HepG2 (cell line): ENCODE data around the gene MCRS1. TPM values are rescaled to one million over a fixed set of nuclear protein-coding genes. Genes with fewer than 3 reads are reported as not detected.

Experiments used
- ATAC-seq: fragments of 200-7000 bp; cut with Tn5 transposase; 3 replicates; pipeline ENCODE4 v1.9.1; 2020; ENCODE audit warnings: mild to moderate bottlenecking, moderate library complexity
- Bru-seq: library from RNA; stranded (reverse); fragments of 400-500 nt; gene quantifications from one replicate; lab custom pipeline; 2021; lab: Mats Ljungman, UMichigan
- BruChase-seq, 2 experiments: library from RNA; stranded (reverse); fragments of 400-500 nt; gene quantifications; one replicate each; lab custom pipeline; 2021; lab: Mats Ljungman, UMichigan
- BruUV-seq: library from RNA; stranded (reverse); fragments of 400-500 nt; replicated peaks from 2 replicates; lab custom pipeline; 2021; lab: Mats Ljungman, UMichigan
- CTCF ChIA-PET: fragments of 300-600 bp; formaldehyde crosslinking; extraction: SDS; loops from one replicate; lab custom pipeline; 2021; ENCODE audit warnings: low total read pairs, inconsistent platforms, low intra/inter-chr PET ratio; lab: Yijun Ruan, JAX
- POLR2A ChIA-PET: fragments of 350-600 bp; sonication (Branson Sonifier 250); formaldehyde crosslinking; loops from one replicate; lab custom pipeline; 2020; ENCODE audit warnings: antibody characterized with exemption, inconsistent platforms; lab: Yijun Ruan, JAX
- DNase-seq: peaks from one replicate; pipeline ENCODE4 v3.0.0-alpha.2; 2015; ENCODE audit warnings: low spot score
- FAIRE-seq: peaks from 3 replicates; lab custom pipeline; 2011; peaks lifted over from hg19 to GRCh38; lab: Jason Lieb, UNC
- H2AFZ ChIP-seq: one replicate; pipeline ENCODE4 v1.6.1; 2011; ENCODE audit warnings: low read length, inconsistent platforms
- H3K27ac ChIP-seq: fragments of 300-600 bp; 3 replicates; pipeline ENCODE4 v1.8.0; 2011; ENCODE audit warnings: mixed run types, mild to moderate bottlenecking, mixed read lengths, low read length, inconsistent platforms; ENCODE audit not compliant: insufficient read depth; ENCODE audit errors: extremely low read length
- H3K27me3 ChIP-seq, 2 experiments: fragments of 200-600 bp in 1 of 2; 2 replicates in 1 of 2; 3 replicates in 1 of 2; pipeline versions ENCODE4 v1.6.0 to v1.8.0; 2011; ENCODE audit warnings: low read length in 2 of 2, mild to moderate bottlenecking in 2 of 2, moderate library complexity in 2 of 2, inconsistent platforms in 1 of 2; ENCODE audit not compliant: insufficient read depth in 2 of 2, control insufficient read depth in 1 of 2
- H3K36me3 ChIP-seq, 2 experiments: fragments of 200-600 bp in 1 of 2; replicated peaks in 1 of 2; 2 replicates in 1 of 2; 3 replicates in 1 of 2; pipeline versions ENCODE4 v1.5.1 to v1.8.0; 2011; ENCODE audit warnings: low read length in 2 of 2, inconsistent platforms in 1 of 2; ENCODE audit not compliant: insufficient read depth in 2 of 2, control insufficient read depth in 1 of 2
- H3K4me1 ChIP-seq: 2 replicates; pipeline ENCODE4 v1.5.1; 2012; ENCODE audit warnings: low read length, inconsistent platforms; ENCODE audit not compliant: insufficient read depth
- H3K4me2 ChIP-seq: 2 replicates; pipeline ENCODE4 v1.6.0; 2011; ENCODE audit warnings: low read depth, low read length, inconsistent platforms
- H3K4me3 ChIP-seq, 3 experiments: fragments of 200-600 bp in 1 of 3; sonication (generic), shearing (Covaris generic) in 1 of 3; replicated peaks in 1 of 3; 2 replicates each; pipeline ENCODE4 v1.5.1; 2011 to 2016; ENCODE audit warnings: low read length in 3 of 3, inconsistent platforms in 2 of 3, low read depth in 2 of 3, mild to moderate bottlenecking in 2 of 3, control low read depth in 1 of 3, mixed read lengths in 1 of 3; ENCODE audit not compliant: insufficient read depth in 1 of 3
- H3K79me2 ChIP-seq: one replicate; pipeline ENCODE4 v1.6.1; 2011; ENCODE audit warnings: low read length, inconsistent platforms; ENCODE audit not compliant: insufficient read depth
- H3K9ac ChIP-seq: 2 replicates; pipeline ENCODE4 v1.6.0; 2011; ENCODE audit warnings: mild to moderate bottlenecking, low read depth, low read length, inconsistent platforms; ENCODE audit not compliant: insufficient read depth
- H3K9me3 ChIP-seq: 2 replicates; pipeline ENCODE4 v1.5.1; 2012; ENCODE audit warnings: mild to moderate bottlenecking, low read length
- H4K20me1 ChIP-seq: 2 replicates; pipeline ENCODE4 v1.6.0; 2011; ENCODE audit warnings: inconsistent platforms, mild to moderate bottlenecking, low read length, moderate library complexity; ENCODE audit not compliant: insufficient read depth
- ARHGAP35 ChIP-seq: sonication (generic); formaldehyde crosslinking; IDR thresholded peaks from 2 replicates; pipeline ENCODE4 v1.9.0; 2022; ENCODE audit warnings: mild to moderate bottlenecking, inconsistent platforms, moderate library complexity, missing genetic modification reagents, borderline replicate concordance
- CBX2 ChIP-seq, 2 experiments: fragments of 200-600 bp in 1 of 2; sonication (generic); formaldehyde crosslinking in 1 of 2; IDR thresholded peaks; 2 replicates each; pipeline versions ENCODE4 v1.7.0 to v1.8.1; 2018 to 2022; ENCODE audit warnings: low read depth in 2 of 2, low read length in 1 of 2, mild to moderate bottlenecking in 1 of 2, missing genetic modification reagents in 1 of 2
- HNF4G ChIP-seq, 2 experiments: sonication (generic) in 1 of 2; formaldehyde crosslinking in 1 of 2; IDR thresholded peaks; 2 replicates each; pipeline versions ENCODE4 v1.4.0 to v1.6.1; 2011 to 2020; ENCODE audit warnings: borderline replicate concordance in 2 of 2, low read depth in 2 of 2, mild to moderate bottlenecking in 2 of 2, low read length in 1 of 2, missing genetic modification reagents in 1 of 2, moderate library complexity in 1 of 2
- MAFG ChIP-seq: sonication (generic); formaldehyde crosslinking; IDR thresholded peaks from 2 replicates; pipeline ENCODE4 v1.5.1; 2020; ENCODE audit warnings: mild to moderate bottlenecking, missing genetic modification reagents
- NFYC ChIP-seq: IDR thresholded peaks from 2 replicates; pipeline ENCODE4 v1.6.1; 2016; ENCODE audit warnings: missing genetic modification reagents, missing compliant biosample characterization
- PCBP2 ChIP-seq: fragments of 200-400 bp; formaldehyde crosslinking; optimal IDR thresholded peaks from 2 replicates; pipeline ENCODE3; 2018; ENCODE audit warnings: low read length, low read depth; ENCODE audit not compliant: poor library complexity, severe bottlenecking
- POGZ ChIP-seq: sonication (generic); formaldehyde crosslinking; IDR thresholded peaks from 2 replicates; pipeline ENCODE4 v1.4.0; 2020; ENCODE audit warnings: mild to moderate bottlenecking, missing genetic modification reagents
- ZFP36L2 ChIP-seq: sonication (generic); formaldehyde crosslinking; IDR thresholded peaks from 2 replicates; pipeline ENCODE4 v1.4.0; 2020; ENCODE audit warnings: missing genetic modification reagents
- ZKSCAN1 ChIP-seq: fragments of 150-350 bp; IDR thresholded peaks from 2 replicates; pipeline ENCODE4 v1.6.1; 2014; ENCODE audit warnings: low read length
- ZNF263 ChIP-seq: sonication (generic); formaldehyde crosslinking; IDR thresholded peaks from 2 replicates; pipeline ENCODE4 v1.4.0; 2020; ENCODE audit warnings: missing genetic modification reagents
- ZNF292 ChIP-seq: sonication (generic); formaldehyde crosslinking; IDR thresholded peaks from 2 replicates; pipeline ENCODE4 v1.8.1; 2022; ENCODE audit warnings: mild to moderate bottlenecking, low read depth, missing genetic modification reagents, borderline replicate concordance
- ZNF543 ChIP-seq: sonication (generic); formaldehyde crosslinking; IDR thresholded peaks from 2 replicates; pipeline ENCODE4 v1.4.0; 2020; ENCODE audit warnings: mild to moderate bottlenecking, missing genetic modification reagents
- WGBS: methylation state at CpG from one replicate; pipeline ENCODE4 v1.1.6; 2017; ENCODE audit warnings: low lambda C conversion rate; 5-methylcytosine and 5-hydroxymethylcytosine counted together
- in situ Hi-C: cut with HindIII; loops from 2 replicates; pipeline ENCODE4 v1.10.0; 2017; ENCODE audit warnings: low pct_unique_long_range_greater_than_20kb; ENCODE audit not compliant: extremely low pct_ligation_motif_present
- intact Hi-C: fragments of 100-400 bp; cut with micrococcal nuclease; formaldehyde crosslinking; loops from one replicate; pipeline ENCODE4 v1.10.0; 2022; ENCODE audit not compliant: unreplicated experiment
- long read RNA-seq, 2 experiments: library from RNA in 1 of 2; library from polyadenylated mRNA in 1 of 2; stranded (forward) in 1 of 2; unstranded in 1 of 2; transcript quantifications; one replicate each; pipeline ENCODE4 v2.0.0, GENCODE V29; 2019 to 2022
- polyA minus RNA-seq, 3 experiments: library from RNA; depleted of rRNA, polyadenylated mRNA; stranded (reverse); fragments of >200 nt; gene quantifications; 2 replicates each; pipeline ENCODE4 v1.2.3, GENCODE V29; 2011; ENCODE audit warnings: low replicate concordance in 1 of 3
- polyA plus RNA-seq, 8 experiments: library from polyadenylated mRNA; depleted of rRNA in 3 of 8; stranded (reverse) in 7 of 8; unstranded in 1 of 8; fragments of >200 nt; fragmentation: Illumina TruSeq in 4 of 8; extraction: Trizol in 4 of 8; gene quantifications; 2 replicates each; pipeline versions ENCODE4 v1.2.1 to v1.2.3, GENCODE V29; 2011 to 2016; ENCODE audit warnings: low read depth in 4 of 8, missing spikeins in 1 of 8, mixed read lengths in 1 of 8; ENCODE audit not compliant: insufficient read depth in 1 of 8
- total RNA-seq, 5 experiments: library from RNA; depleted of rRNA; stranded (reverse); fragments of >200 nt; fragmentation: Illumina TruSeq; extraction: Trizol; gene quantifications; 2 replicates each; pipeline ENCODE4 v1.2.3, GENCODE V29; 2016; ENCODE audit warnings: low read depth in 1 of 5
- TF ChIP-seq, protein P1 (sequence below): sonication (generic); IDR thresholded peaks from 2 replicates; pipeline ENCODE4 v1.6.1; 2016; ENCODE audit warnings: low read depth, borderline replicate concordance
- TF ChIP-seq, protein P2 (sequence below): fragments of 450-650 bp; IDR thresholded peaks from 2 replicates; pipeline ENCODE4 v1.6.1; 2017

The MCRS1 gene
- 66.3 and 76.8 TPM in 2 replicates for total RNA-seq (2016; rRNA removed; fragmentation: Illumina TruSeq; extraction: Trizol)
- total RNA-seq (2016; cell fraction: cytosol; rRNA removed; fragmentation: Illumina TruSeq; extraction: Trizol; ENCODE audit: low read depth), result 32.9 and 37.0 TPM in 2 replicates
- total RNA-seq (2016; cell fraction: insoluble cytoplasmic fraction; rRNA removed; fragmentation: Illumina TruSeq; extraction: Trizol), result 64.5 and 67.8 TPM in 2 replicates
- total RNA-seq (2016; cell fraction: membrane; rRNA removed; fragmentation: Illumina TruSeq; extraction: Trizol), result 57.5 and 79.5 TPM in 2 replicates
- total RNA-seq (2016; cell fraction: nucleus; rRNA removed; fragmentation: Illumina TruSeq; extraction: Trizol), result 53.8 and 61.6 TPM in 2 replicates
- 51.0 and 51.1 TPM in 2 replicates for polyA plus RNA-seq (2011; rRNA removed)
- 42.1 and 59.2 TPM in 2 replicates for polyA plus RNA-seq (2011; cell fraction: cytosol; rRNA removed)
- 183 and 211 TPM in 2 replicates for polyA plus RNA-seq (2011; cell fraction: nucleus; rRNA removed)
- polyA plus RNA-seq (2012), result 23.8 and 25.1 TPM in 2 replicates
- polyA plus RNA-seq (2016; cell fraction: cytosol; fragmentation: Illumina TruSeq; extraction: Trizol; ENCODE audit: low read depth), result 23.7 and 32.2 TPM in 2 replicates
- 64.6 and 74.5 TPM in 2 replicates for polyA plus RNA-seq (2016; cell fraction: insoluble cytoplasmic fraction; fragmentation: Illumina TruSeq; extraction: Trizol; ENCODE audit: low read depth)
- polyA plus RNA-seq (2016; cell fraction: membrane; fragmentation: Illumina TruSeq; extraction: Trizol; ENCODE audit: low read depth), result 48.0 and 61.2 TPM in 2 replicates
- polyA plus RNA-seq (2016; cell fraction: nucleus; fragmentation: Illumina TruSeq; extraction: Trizol; ENCODE audit: insufficient read depth, low read depth), result 102 and 107 TPM in 2 replicates
- 111 and 194 TPM in 2 replicates for polyA minus RNA-seq (2011; rRNA and poly(A)+ RNA removed; ENCODE audit: low replicate concordance)
- 18.1 and 20.3 TPM in 2 replicates for polyA minus RNA-seq (2011; cell fraction: cytosol; rRNA and poly(A)+ RNA removed)
- 29.8 and 41.8 TPM in 2 replicates for polyA minus RNA-seq (2011; cell fraction: nucleus; rRNA and poly(A)+ RNA removed)
- percentile 79 among the genes with signal in this experiment for Bru-seq, nascent RNA
- percentile 87 among the genes with signal in this experiment for BruChase-seq, experiment 1, labeled RNA remaining after a 6-hour chase
- BruChase-seq, experiment 2, labeled RNA remaining after a 2-hour chase, result percentile 77 among the genes with signal in this experiment
- long read RNA-seq, experiment 1, transcript MCRS1-201 (15 exons, 1,928 nt), result major isoform, 55 of 87 reads
- long read RNA-seq, experiment 1, partial matches to known transcripts, result 14 of 87 reads
- long read RNA-seq, experiment 1, other reads (novel, unspliced or antisense), result 18 of 87 reads
- long read RNA-seq, experiment 2, transcript MCRS1-201 (15 exons, 1,928 nt), result major isoform, 31 of 69 reads
- long read RNA-seq, experiment 2, partial matches to known transcripts, result 11 of 69 reads
- long read RNA-seq, experiment 2, other reads (novel, unspliced or antisense), result 25 of 69 reads

GRCh38 chr12:49567611-49568441, at the start of gene MCRS1:
Gene MCRS1, minus strand, starts transcription at chr12:49568142. Its CDS starts 1,411 bp downstream, at chr12:49566731.
- under 1% methylated on average over 47 of the region's 54 CpGs for WGBS
- Histone ChIP-seq H3K36me3 (peaks cover 9 to 33% of the 10 kb centered on the region in 2 experiments; a peak in 4 of 5 replicates), H3K4me3 (peak within 1 kb of the TSS; percentile 80 to 98 (median 85)), H3K27ac (peak within 1 kb of the TSS; percentile 81), H3K4me1 (peaks cover 34% of the 10 kb centered on the region), H3K4me2 (peak within 1 kb of the TSS; percentile 80), H3K9ac (peak within 1 kb of the TSS; percentile 87), H4K20me1 (no peaks in the 10 kb centered on the region), H3K27me3 (no peaks in the 10 kb centered on the region; a peak in 1 of 5 replicates), H2AFZ (peak within 1 kb of the TSS; percentile 85), H3K79me2 (peaks cover 27% of the 10 kb centered on the region), H3K9me3 (no peaks in the 10 kb centered on the region)
- DNase-seq (peak; percentile 92), FAIRE-seq (peak; percentile 83), ATAC-seq (peak; percentile 87)
- in situ Hi-C loops (no loop called here), intact Hi-C loops (loop anchor here (5.0 kb wide), 2 partner anchors 54 to 571 kb away; partner anchors contain the start of genes DDN and PRPF40B)
- BruUV-seq, result TSS peak; percentile 84
- CTCF ChIA-PET, result no interaction called here
- POLR2A ChIA-PET, result interaction anchor here (0.9 to 2.6 kb wide), 5 partner anchors 12 to 245 kb away, joined by 3 to 11 read pairs (median 4); partner anchors contain the start of gene TROAP
- TF ChIP-seq, protein P1, sequence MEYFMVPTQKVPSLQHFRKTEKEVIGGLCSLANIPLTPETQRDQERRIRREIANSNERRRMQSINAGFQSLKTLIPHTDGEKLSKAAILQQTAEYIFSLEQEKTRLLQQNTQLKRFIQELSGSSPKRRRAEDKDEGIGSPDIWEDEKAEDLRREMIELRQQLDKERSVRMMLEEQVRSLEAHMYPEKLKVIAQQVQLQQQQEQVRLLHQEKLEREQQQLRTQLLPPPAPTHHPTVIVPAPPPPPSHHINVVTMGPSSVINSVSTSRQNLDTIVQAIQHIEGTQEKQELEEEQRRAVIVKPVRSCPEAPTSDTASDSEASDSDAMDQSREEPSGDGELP, result peak; percentile 58; the same call in 1 of the 2 replicates
- TF ChIP-seq, protein P2, sequence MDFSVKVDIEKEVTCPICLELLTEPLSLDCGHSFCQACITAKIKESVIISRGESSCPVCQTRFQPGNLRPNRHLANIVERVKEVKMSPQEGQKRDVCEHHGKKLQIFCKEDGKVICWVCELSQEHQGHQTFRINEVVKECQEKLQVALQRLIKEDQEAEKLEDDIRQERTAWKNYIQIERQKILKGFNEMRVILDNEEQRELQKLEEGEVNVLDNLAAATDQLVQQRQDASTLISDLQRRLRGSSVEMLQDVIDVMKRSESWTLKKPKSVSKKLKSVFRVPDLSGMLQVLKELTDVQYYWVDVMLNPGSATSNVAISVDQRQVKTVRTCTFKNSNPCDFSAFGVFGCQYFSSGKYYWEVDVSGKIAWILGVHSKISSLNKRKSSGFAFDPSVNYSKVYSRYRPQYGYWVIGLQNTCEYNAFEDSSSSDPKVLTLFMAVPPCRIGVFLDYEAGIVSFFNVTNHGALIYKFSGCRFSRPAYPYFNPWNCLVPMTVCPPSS, result no peak
- TF ChIP-seq ZKSCAN1 (0 out of 2 replicates have a peak, but pooled peaks have one; percentile 25), MAFG (no peak), NFYC (no peak), CBX2 (IDR thresholded peaks at IDR 0.05; ENCODE audit: low read depth, low read length) (no peak), CBX2 (CRISPR knock-in tag; IDR thresholded peaks at IDR 0.05; ENCODE audit: low read depth) (no peak), ZNF292 (CRISPR knock-in tag) (no peak), PCBP2 (no peak), HNF4G (IDR thresholded peaks at IDR 0.05; ENCODE audit: borderline replicate concordance, low read depth, low read length) (no peak), HNF4G (CRISPR knock-in tag; IDR thresholded peaks at IDR 0.05; ENCODE audit: borderline replicate concordance, low read depth) (peak; percentile 45; the same call in 1 of the 2 replicates), ZFP36L2 (CRISPR knock-in tag) (no peak), ZNF543 (CRISPR knock-in tag) (no peak), POGZ (CRISPR knock-in tag) (0 out of 2 replicates have a peak, but pooled peaks have one; percentile 23), ARHGAP35 (CRISPR knock-in tag) (peak; percentile 30; the same call in 1 of the 2 replicates), ZNF263 (CRISPR knock-in tag) (0 out of 2 replicates have a peak, but pooled peaks have one; percentile 41)
